Ascending aorta (tissue), 2 donors: ENCODE measurements around the gene SLC25A22. TPM values are rescaled to one million over a fixed set of nuclear protein-coding genes. Genes with fewer than 3 reads are reported as not detected.

ENCODE experiments used
- DNase-seq, 2 donors: peaks; one replicate each; pipeline ENCODE4 v3.0.0-alpha.2; 2019; ENCODE audit warnings: low spot score in 2 of 2
- H3K27ac ChIP-seq, 2 donors: fragments of 200-600 bp; sonication (generic); one replicate each; pipeline ENCODE4 v1.5.1; 2016 to 2017; ENCODE audit warnings: mild to moderate bottlenecking in 1 of 2
- H3K27me3 ChIP-seq: fragments of 200-600 bp; sonication (generic); one replicate; pipeline ENCODE4 v1.5.1; 2017
- H3K36me3 ChIP-seq, 2 donors: fragments of 200-600 bp; sonication (generic); one replicate each; pipeline ENCODE4 v1.5.1; 2016
- H3K4me1 ChIP-seq, 2 donors: fragments of 200-600 bp; sonication (generic); one replicate each; pipeline ENCODE4 v1.5.1; 2016 to 2017; ENCODE audit warnings: mild to moderate bottlenecking in 1 of 2
- H3K4me3 ChIP-seq, 2 donors: fragments of 200-600 bp; sonication (generic); one replicate each; pipeline ENCODE4 v1.5.1; 2016 to 2017; ENCODE audit warnings: mild to moderate bottlenecking in 1 of 2
- H3K9me3 ChIP-seq, 2 donors: fragments of 200-600 bp; sonication (generic); one replicate each; pipeline ENCODE4 v1.5.1; 2016
- intact Hi-C: fragments of 100-400 bp; cut with DNase I; formaldehyde crosslinking; loops from one replicate; pipeline ENCODE4 v1.15.1; 2023
- total RNA-seq: library from RNA; depleted of rRNA; stranded (reverse); fragments of >200 nt; gene quantifications from one replicate; pipeline ENCODE4 v1.1.0, GENCODE V29; 2016
- TF ChIP-seq, protein P1 (sequence below), 3 experiments: fragments of 200-600 bp in 2 of 3; fragments of 450-650 bp in 1 of 3; sonication (generic) in 2 of 3; IDR thresholded peaks; one replicate each; pipeline ENCODE4 v1.5.1; 2016 to 2019; ENCODE audit warnings: antibody characterized with exemption in 3 of 3, mild to moderate bottlenecking in 1 of 3, moderate library complexity in 1 of 3

SLC25A22 gene
- total RNA-seq, 1 donor from 2014 or later = 5.6 TPM

DNA sequence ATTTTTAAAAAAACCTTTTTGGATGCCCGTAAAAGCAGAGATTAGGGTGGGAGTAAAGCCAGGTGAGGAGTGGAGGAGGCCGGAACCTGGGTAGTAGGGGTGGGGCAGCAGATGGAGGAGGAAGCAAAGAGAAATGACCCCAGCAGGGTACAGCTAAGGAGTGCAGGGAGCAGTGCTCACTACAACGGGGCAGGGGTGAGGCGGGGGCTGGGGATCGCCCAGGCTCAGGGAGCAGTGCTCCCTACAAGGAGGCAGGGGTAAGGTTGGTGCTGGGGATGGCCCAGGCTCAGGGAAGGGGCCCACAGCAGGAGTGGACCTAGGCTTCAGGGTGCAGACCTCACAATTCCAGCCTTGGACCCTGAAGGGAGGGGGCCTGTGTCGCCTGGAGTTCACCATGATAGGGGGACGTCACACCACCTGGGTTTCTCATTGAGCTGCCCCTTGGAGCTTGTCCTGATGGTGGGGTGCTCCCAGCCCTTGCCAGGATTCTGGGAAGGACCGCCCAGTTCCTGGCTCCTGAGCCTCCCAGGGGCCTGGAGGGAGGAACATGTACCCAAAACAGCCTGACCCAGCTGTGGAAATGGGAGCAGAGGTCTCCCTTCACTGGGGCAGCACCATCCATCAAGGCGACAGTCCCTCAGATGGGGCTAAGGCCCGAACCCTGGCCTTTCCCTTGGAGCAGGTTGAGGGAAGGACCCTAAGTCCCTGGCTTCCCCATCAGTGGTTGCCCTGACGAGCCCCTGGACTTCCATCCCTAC lies 17.8 kb upstream of the SLC25A22 start:
- H3K9me3 ChIP-seq = no peaks in the 10 kb centered on the region
- H3K27ac ChIP-seq = no peak overlapping the region
- peaks cover 4 to 22% of the 10 kb centered on the region in 2 donors for H3K4me1 ChIP-seq
- no peaks in the 10 kb centered on the region for H3K27me3 ChIP-seq
- intact Hi-C loops = no loop called here
- peaks cover 25 to 28% of the 10 kb centered on the region in 2 donors for H3K36me3 ChIP-seq
- H3K4me3 ChIP-seq = no peak overlapping the region
- DNase-seq = no peak
- TF ChIP-seq, protein P1, sequence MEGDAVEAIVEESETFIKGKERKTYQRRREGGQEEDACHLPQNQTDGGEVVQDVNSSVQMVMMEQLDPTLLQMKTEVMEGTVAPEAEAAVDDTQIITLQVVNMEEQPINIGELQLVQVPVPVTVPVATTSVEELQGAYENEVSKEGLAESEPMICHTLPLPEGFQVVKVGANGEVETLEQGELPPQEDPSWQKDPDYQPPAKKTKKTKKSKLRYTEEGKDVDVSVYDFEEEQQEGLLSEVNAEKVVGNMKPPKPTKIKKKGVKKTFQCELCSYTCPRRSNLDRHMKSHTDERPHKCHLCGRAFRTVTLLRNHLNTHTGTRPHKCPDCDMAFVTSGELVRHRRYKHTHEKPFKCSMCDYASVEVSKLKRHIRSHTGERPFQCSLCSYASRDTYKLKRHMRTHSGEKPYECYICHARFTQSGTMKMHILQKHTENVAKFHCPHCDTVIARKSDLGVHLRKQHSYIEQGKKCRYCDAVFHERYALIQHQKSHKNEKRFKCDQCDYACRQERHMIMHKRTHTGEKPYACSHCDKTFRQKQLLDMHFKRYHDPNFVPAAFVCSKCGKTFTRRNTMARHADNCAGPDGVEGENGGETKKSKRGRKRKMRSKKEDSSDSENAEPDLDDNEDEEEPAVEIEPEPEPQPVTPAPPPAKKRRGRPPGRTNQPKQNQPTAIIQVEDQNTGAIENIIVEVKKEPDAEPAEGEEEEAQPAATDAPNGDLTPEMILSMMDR (IDR thresholded peaks at IDR 0.05) = no peak

DNA sequence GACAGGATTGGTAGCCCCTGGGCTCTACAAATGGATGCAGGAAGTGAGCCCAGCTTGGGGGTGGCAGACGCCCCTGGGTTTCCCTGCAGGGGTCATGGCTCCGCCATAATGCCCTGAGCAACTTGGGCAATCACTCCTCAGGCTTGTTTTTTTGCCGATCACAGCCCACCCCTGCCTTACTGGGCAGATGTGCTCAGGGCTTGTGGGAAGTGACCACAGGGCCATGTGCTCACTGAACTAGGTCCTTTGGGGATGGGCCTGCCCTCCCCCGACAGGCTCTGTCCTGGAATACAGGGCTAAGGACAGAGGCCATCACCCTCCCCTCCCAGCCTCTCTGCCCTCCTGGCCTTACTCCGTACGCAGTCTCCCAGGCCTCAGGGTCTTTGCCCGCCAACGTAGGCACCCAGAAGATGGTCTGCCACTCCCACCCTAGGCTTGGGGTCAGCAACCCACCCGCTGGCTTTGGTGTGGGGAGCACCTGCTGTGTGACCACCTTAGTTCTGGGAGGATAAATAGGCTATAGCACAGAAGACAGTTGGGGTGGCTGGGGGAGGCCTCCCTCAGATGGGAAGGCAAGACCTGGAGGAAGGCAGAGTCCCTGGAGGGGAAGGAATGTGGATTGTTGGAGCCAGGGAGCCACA lies 15.5 kb upstream of the SLC25A22 start:
- Histone ChIP-seq H3K27ac (no peak overlapping the region), H3K27me3 (no peaks in the 10 kb centered on the region), H3K36me3 (peaks cover 25 to 28% of the 10 kb centered on the region in 2 donors), H3K4me1 (peaks cover 4 to 22% of the 10 kb centered on the region in 2 donors), H3K9me3 (no peaks in the 10 kb centered on the region), H3K4me3 (no peak overlapping the region)
- TF ChIP-seq, protein P1 (IDR thresholded peaks at IDR 0.05) = no peak
- DNase-seq = no peak
- intact Hi-C loops = no loop called here

DNA sequence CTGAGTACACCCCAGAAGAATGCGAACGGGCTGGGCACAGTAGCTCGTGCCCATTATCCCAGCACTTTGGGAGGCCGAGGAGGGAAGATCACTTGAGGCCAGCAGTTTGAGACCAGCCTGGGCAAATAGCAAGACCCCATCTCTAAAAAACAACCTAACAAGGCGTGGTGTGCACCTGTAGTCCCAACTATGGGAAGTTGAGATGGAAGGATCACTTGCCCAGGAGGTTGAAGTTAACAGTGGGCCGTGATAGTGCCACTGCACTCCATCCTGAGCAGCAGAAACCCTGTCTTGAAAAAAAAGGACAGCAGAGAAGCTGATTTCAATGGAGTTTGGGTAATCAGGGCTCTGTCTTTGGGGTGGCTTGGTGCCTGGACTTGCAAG lies 15.0 kb upstream of the SLC25A22 start:
- Histone ChIP-seq H3K9me3 (no peaks in the 10 kb centered on the region), H3K4me1 (peaks cover 6 to 25% of the 10 kb centered on the region in 2 donors), H3K36me3 (peaks cover 25 to 28% of the 10 kb centered on the region in 2 donors), H3K27ac (no peak overlapping the region), H3K4me3 (no peak overlapping the region), H3K27me3 (no peaks in the 10 kb centered on the region)
- TF ChIP-seq, protein P1 (IDR thresholded peaks at IDR 0.05) = no peak
- no peak for DNase-seq
- intact Hi-C loops = no loop called here

DNA sequence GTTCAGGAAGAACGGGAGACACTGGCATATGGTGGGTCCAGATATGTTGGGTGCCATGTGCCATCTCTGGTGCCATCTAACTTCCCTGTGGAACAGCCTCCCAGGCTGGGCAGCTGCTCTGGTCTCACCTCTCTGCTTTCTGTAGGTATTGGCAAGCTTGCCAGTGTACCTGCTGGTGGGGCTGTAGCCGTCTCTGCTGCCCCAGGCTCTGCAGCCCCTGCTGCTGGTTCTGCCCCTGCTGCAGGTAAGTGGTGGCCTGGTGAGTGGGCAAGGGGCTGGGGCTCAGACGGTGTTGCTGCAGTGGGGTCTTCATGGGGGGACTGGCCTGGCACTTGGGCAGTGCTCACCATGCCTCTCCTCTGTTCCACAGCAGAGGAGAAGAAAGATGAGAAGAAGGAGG lies 14.3 kb upstream of the SLC25A22 start:
- intact Hi-C loops = no loop called here

DNA sequence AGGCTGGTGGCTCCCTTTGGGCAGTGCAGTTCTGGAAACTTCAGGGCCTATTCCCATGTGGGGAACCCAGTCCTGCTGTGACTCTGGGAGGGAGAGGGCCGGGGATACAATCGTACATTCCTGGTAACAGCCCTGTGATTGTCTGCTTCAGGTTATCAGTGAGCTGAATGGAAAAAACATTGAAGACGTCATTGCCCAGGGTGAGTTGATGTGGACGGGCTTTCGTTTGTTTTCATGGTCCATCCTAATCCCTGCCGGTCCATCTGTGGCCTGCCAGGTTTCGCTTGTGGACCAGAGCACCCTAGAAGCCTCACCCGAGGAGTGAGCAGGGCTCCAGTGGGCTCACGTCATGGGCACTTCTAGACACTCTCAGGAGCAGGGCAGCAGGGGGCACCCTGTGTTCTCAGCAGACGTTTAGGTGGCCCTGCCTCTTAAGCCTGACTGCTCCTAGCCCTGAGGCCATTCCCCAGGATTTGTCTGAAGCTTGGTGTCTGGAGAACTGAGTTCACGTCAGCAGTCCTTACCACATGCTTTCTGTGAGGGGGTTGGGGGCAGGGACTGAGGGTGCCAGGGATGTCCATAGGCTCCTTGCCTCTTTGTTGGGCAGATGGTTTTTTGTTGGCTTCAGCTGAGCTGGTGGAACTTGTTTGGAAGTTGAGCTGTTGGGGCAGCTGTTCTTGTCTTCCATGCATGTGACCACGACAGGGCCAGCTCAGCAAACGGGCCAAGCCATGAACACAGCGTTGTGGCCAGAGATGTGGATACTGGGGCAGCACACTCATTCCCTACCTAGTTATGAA lies 13.6 kb upstream of the SLC25A22 start:
- TF ChIP-seq, protein P1 (IDR thresholded peaks at IDR 0.05) = no peak
- no peaks in the 10 kb centered on the region for H3K27me3 ChIP-seq
- intact Hi-C loops = no loop called here
- peaks cover 6 to 25% of the 10 kb centered on the region in 2 donors for H3K4me1 ChIP-seq
- H3K9me3 ChIP-seq = no peaks in the 10 kb centered on the region
- no peak overlapping the region for H3K27ac ChIP-seq
- H3K36me3 ChIP-seq = peaks cover 25 to 28% of the 10 kb centered on the region in 2 donors
- no peak overlapping the region for H3K4me3 ChIP-seq
- DNase-seq = no peak

More for the DNA sequence above, 14.3 kb upstream of the SLC25A22 start:
- peaks cover 6 to 25% of the 10 kb centered on the region in 2 donors for H3K4me1 ChIP-seq
- no peaks in the 10 kb centered on the region for H3K9me3 ChIP-seq
- no peaks in the 10 kb centered on the region for H3K27me3 ChIP-seq
- no peak overlapping the region for H3K27ac ChIP-seq
- no peak overlapping the region for H3K4me3 ChIP-seq
- DNase-seq = no peak
- H3K36me3 ChIP-seq = peaks cover 25 to 28% of the 10 kb centered on the region in 2 donors
- TF ChIP-seq, protein P1 (IDR thresholded peaks at IDR 0.05) = no peak
